ENCODE results near the gene ZFP36L1. TPM values are rescaled to one million over a fixed set of nuclear protein-coding genes. Genes with fewer than 3 reads are reported as not detected.
A peak's percentile ranks its signal among the peaks of the same experiment; 100 is the strongest.

ZFP36L1 gene
- total RNA-seq, 2 donors from 2014 or later, result 73.4 to 158 TPM

- no peaks in the 10 kb centered on the region for H3K9me3 Mint-ChIP-seq
- H3K27ac Mint-ChIP-seq, result peak overlapping the region; percentile 65 to 68
- ATAC-seq (no peak), DNase-seq (ENCODE audit: low spot score in 2 of 2) (no peak)
- peaks cover 0 to 6% of the 10 kb centered on the region in 2 donors for H3K36me3 Mint-ChIP-seq
Measured at GRCh38 chr14:68820119-68820518, 27.3 kb upstream of the ZFP36L1 start.

- peaks cover 0 to 9% of the 10 kb centered on the region in 2 donors for H3K36me3 Mint-ChIP-seq
- peak; percentile 10 to 32 for ATAC-seq
- H3K9me3 Mint-ChIP-seq, result no peaks in the 10 kb centered on the region
- DNase-seq (ENCODE audit: low spot score in 2 of 2), result no peak
- peak overlapping the region in 1 of 2 donors; percentile 71 for H3K27ac Mint-ChIP-seq
Measured at GRCh38 chr14:68819260-68819691, 26.4 kb upstream of the ZFP36L1 start.

- no peak for ATAC-seq
- no peak for DNase-seq (ENCODE audit: low spot score in 2 of 2)
- H3K9me3 Mint-ChIP-seq, result no peaks in the 10 kb centered on the region
- H3K36me3 Mint-ChIP-seq, result peaks cover 0 to 9% of the 10 kb centered on the region in 2 donors
- peak overlapping the region in 1 of 2 donors; percentile 97 for H3K27ac Mint-ChIP-seq
Measured at GRCh38 chr14:68817506-68818212, 24.8 kb upstream of the ZFP36L1 start.

- Mint-ChIP-seq H3K27ac (peak overlapping the region; percentile 44 to 97), H3K9me3 (no peaks in the 10 kb centered on the region), H3K36me3 (peaks cover 0 to 9% of the 10 kb centered on the region in 2 donors)
- ATAC-seq (no peak), DNase-seq (ENCODE audit: low spot score in 2 of 2) (no peak)
Measured at GRCh38 chr14:68816943-68817430, 24.1 kb upstream of the ZFP36L1 start.

- DNase-seq (ENCODE audit: low spot score in 2 of 2) (peak; percentile 89 to 96), ATAC-seq (peak; percentile 76 to 89)
- peaks cover 0 to 9% of the 10 kb centered on the region in 2 donors for H3K36me3 Mint-ChIP-seq
- no peaks in the 10 kb centered on the region for H3K9me3 Mint-ChIP-seq
- H3K27ac Mint-ChIP-seq, result peak overlapping the region; percentile 96 to 97
Measured at GRCh38 chr14:68816183-68816942, 23.5 kb upstream of the ZFP36L1 start.

GRCh38 chr14:68815298-68816182 lies 22.7 kb upstream of the ZFP36L1 start:
- ATAC-seq (peak; percentile 7 to 22), DNase-seq (ENCODE audit: low spot score in 2 of 2) (peak in 1 of 2 donors; percentile 35)
- H3K27ac Mint-ChIP-seq, result peak overlapping the region; percentile 96 to 97
- H3K36me3 Mint-ChIP-seq, result peaks cover 0 to 9% of the 10 kb centered on the region in 2 donors
- H3K9me3 Mint-ChIP-seq, result no peaks in the 10 kb centered on the region

- Mint-ChIP-seq H3K9me3 (no peaks in the 10 kb centered on the region), H3K27ac (peak overlapping the region; percentile 96 to 97), H3K36me3 (peaks cover 0 to 9% of the 10 kb centered on the region in 2 donors)
- no peak for DNase-seq (ENCODE audit: low spot score in 2 of 2)
- ATAC-seq, result peak in 1 of 2 donors; percentile 12
Measured at GRCh38 chr14:68814539-68815297, 21.9 kb upstream of the ZFP36L1 start.

- no peak for DNase-seq (ENCODE audit: low spot score in 2 of 2)
- Mint-ChIP-seq H3K27ac (peak overlapping the region; percentile 96 to 97), H3K9me3 (no peaks in the 10 kb centered on the region)
Measured at GRCh38 chr14:68814238-68814538, 21.3 kb upstream of the ZFP36L1 start.

DNA sequence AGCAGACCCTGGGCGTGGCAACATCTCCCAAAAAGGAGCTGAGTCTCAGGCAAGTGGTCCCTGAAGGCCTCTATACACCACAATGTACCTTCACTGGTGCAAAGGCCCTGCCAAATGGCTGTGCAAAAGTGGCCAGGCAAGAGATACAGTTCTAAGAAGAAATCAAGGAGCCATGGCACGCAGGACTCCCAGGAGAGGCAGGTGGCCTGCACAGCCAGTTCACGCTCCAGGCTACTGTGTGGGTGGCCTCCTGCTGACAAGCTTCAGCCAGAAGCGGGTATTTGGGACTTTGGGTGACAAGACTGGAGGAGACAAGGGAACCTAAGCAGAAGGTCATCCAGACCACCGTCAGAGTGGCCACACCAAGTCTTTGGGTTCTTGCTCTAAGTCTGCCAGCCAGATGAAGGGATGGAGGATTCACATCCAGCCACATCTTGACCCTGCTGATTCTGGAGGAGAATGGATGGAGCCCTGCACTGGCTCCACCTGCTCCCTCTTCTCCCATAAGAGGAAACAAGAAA lies 20.5 kb upstream of the ZFP36L1 start:
- DNase-seq (ENCODE audit: low spot score in 2 of 2) (no peak), ATAC-seq (no peak)
- Mint-ChIP-seq H3K36me3 (peaks cover 0 to 9% of the 10 kb centered on the region in 2 donors), H3K27ac (peak overlapping the region in 1 of 2 donors; percentile 97), H3K9me3 (no peaks in the 10 kb centered on the region)

More at GRCh38 chr14:68814238-68814538, 21.3 kb upstream of the ZFP36L1 start:
- peaks cover 0 to 9% of the 10 kb centered on the region in 2 donors for H3K36me3 Mint-ChIP-seq
- ATAC-seq, result no peak

DNA sequence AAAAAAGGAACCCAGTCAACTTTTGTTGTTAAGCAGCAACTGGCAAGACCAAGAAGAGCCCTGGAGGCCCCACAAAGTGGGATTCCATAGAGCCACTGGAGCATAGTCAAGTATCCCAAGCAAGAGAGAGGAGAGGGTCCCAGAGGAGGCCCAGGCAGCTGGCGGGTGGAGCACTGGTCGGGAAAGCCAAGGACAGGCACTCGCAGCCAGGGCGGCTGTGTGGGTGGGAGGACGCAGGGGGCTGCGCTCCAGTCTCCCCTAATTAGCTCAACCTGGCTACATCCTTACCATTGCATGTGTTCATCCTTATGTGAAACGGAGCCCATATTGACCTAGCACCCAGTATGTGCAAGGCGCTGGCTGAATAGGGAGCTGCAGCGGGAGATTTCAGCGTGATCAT lies 18.3 kb upstream of the ZFP36L1 start:
- no peak for ATAC-seq
- H3K9me3 Mint-ChIP-seq, result no peaks in the 10 kb centered on the region
- H3K36me3 Mint-ChIP-seq, result peaks cover 0 to 9% of the 10 kb centered on the region in 2 donors
- no peak for DNase-seq (ENCODE audit: low spot score in 2 of 2)
- no peak overlapping the region for H3K27ac Mint-ChIP-seq

GRCh38 chr14:68810173-68811153 lies 17.6 kb upstream of the ZFP36L1 start:
- ATAC-seq, result peak in 1 of 2 donors; percentile 45
- DNase-seq (ENCODE audit: low spot score in 2 of 2), result no peak
- Mint-ChIP-seq H3K9me3 (no peaks in the 10 kb centered on the region), H3K27ac (no peak overlapping the region), H3K36me3 (peaks cover 0 to 6% of the 10 kb centered on the region in 2 donors)

GRCh38 chr14:68809524-68809923 lies 16.7 kb upstream of the ZFP36L1 start:
- Mint-ChIP-seq H3K36me3 (peaks cover 0 to 5% of the 10 kb centered on the region in 2 donors), H3K27ac (no peak overlapping the region), H3K9me3 (no peaks in the 10 kb centered on the region)
- DNase-seq (ENCODE audit: low spot score in 2 of 2) (no peak), ATAC-seq (no peak)

GRCh38 chr14:68808696-68809480 lies 16.0 kb upstream of the ZFP36L1 start:
- no peaks in the 10 kb centered on the region for H3K9me3 Mint-ChIP-seq
- H3K36me3 Mint-ChIP-seq, result peaks cover 0 to 9% of the 10 kb centered on the region in 2 donors
- ATAC-seq (no peak), DNase-seq (ENCODE audit: low spot score in 2 of 2) (no peak)
- H3K27ac Mint-ChIP-seq, result peak overlapping the region in 1 of 2 donors; percentile 39

GRCh38 chr14:68807987-68808386 lies 15.1 kb upstream of the ZFP36L1 start:
- ATAC-seq (no peak), DNase-seq (ENCODE audit: low spot score in 2 of 2) (no peak)
- no peak overlapping the region for H3K27ac Mint-ChIP-seq
- peaks cover 0 to 9% of the 10 kb centered on the region in 2 donors for H3K36me3 Mint-ChIP-seq
- no peaks in the 10 kb centered on the region for H3K9me3 Mint-ChIP-seq

Data from activated naive CD4-positive, alpha-beta T cell treated with anti-CD3 and anti-CD28 coated beads, Interleukin-2, amount 50 U/mL, for 72 hours (primary cell).